ENCODE results near the gene METTL24. TPM values are rescaled to one million over a fixed set of nuclear protein-coding genes. Genes with fewer than 3 reads are reported as not detected.

Gene METTL24
- total RNA-seq, 6 donors from 2014 or later: 0.78 to 2.7 (median 1.8) TPM; not detected in 1

DNA sequence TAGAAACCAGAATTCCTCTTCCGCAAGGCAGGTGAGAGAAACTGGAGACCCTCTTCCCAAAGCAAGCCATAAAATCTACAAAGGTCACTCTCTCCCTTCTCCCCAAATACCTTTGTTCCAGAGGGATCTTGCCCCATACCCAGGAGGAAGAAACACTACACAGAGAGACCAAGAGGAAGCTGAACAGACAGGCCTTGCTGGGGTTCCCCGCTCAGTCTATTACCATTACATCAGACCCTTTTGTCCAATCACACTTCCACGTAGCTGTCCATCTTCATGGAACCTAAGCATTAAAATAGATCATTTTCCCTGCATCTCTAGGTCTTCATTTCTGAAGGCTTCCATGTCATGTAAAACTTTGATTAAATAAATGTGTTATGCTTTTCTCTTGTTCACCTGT is 32.1 kb downstream of the METTL24 start:
- TF ChIP-seq, protein P1, sequence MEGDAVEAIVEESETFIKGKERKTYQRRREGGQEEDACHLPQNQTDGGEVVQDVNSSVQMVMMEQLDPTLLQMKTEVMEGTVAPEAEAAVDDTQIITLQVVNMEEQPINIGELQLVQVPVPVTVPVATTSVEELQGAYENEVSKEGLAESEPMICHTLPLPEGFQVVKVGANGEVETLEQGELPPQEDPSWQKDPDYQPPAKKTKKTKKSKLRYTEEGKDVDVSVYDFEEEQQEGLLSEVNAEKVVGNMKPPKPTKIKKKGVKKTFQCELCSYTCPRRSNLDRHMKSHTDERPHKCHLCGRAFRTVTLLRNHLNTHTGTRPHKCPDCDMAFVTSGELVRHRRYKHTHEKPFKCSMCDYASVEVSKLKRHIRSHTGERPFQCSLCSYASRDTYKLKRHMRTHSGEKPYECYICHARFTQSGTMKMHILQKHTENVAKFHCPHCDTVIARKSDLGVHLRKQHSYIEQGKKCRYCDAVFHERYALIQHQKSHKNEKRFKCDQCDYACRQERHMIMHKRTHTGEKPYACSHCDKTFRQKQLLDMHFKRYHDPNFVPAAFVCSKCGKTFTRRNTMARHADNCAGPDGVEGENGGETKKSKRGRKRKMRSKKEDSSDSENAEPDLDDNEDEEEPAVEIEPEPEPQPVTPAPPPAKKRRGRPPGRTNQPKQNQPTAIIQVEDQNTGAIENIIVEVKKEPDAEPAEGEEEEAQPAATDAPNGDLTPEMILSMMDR (IDR thresholded peaks at IDR 0.05): no peak
- TF ChIP-seq POLR2A (IDR thresholded peaks at IDR 0.05) (no peak), EP300 (IDR thresholded peaks at IDR 0.05) (no peak), POLR2AphosphoS5 (IDR thresholded peaks at IDR 0.05) (no peak)
- 96% methylated on average over 3 of the region's 3 CpGs for WGBS, 2 donors
- H3K4me1 ChIP-seq: peaks cover 13 to 36% (median 22%) of the 10 kb centered on the region in 4 donors
- H3K27me3 ChIP-seq: no peaks in the 10 kb centered on the region
- H3K27ac ChIP-seq: no peak overlapping the region
- no peak for DNase-seq
- H3K9me3 ChIP-seq: no peaks in the 10 kb centered on the region
- no peaks in the 10 kb centered on the region for H3K36me3 ChIP-seq
- ATAC-seq (ENCODE audit: low FRiP score in 2 of 2): no peak
- no peak overlapping the region for H3K4me3 ChIP-seq

DNA sequence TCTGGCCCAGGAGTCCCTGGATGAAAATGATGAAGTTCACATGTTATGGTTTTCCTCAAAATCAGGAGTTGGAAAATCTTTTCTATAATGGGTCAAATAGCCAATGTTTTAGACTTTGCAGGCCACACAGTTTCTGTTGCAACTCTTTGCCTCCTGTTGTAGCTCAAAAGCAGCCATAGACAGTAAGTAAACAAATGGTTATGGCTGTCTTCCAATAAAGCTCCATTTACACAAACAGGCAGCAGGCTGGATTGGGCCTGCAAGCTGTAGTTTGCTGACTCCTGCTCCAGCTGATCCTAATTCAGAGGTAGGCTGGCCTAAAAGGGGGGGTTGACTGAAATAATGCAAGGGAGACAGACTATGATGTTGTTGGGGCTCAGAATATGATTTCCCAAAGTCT is 33.0 kb downstream of the METTL24 start:
- peaks cover 13 to 36% (median 21%) of the 10 kb centered on the region in 4 donors for H3K4me1 ChIP-seq

DNA sequence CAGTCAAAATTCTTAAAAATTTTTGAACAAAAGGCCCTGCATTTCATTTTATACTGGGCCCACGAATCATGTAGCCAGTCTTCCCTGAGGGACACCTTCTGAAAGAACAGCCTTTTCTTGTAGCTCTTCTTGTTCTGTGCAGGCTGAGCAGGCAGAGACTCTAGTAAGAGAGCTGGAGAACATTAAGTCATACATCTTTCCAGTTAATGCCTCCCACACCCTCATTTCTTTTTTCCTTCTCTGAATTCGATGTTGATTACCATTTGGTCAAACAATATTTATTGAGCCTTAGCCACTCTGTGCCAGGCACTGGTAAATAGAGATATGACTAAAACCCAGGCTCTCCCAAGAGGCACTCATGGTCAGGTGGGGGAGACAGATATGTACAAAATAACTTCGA is 33.6 kb downstream of the METTL24 start:
- 60 to 71% methylated on average over 3 of the region's 3 CpGs for WGBS, 2 donors
- Histone ChIP-seq H3K9me3 (no peaks in the 10 kb centered on the region), H3K36me3 (no peaks in the 10 kb centered on the region), H3K4me3 (no peak overlapping the region), H3K27ac (peak overlapping the region in 1 of 4 donors; percentile 5), H3K27me3 (no peaks in the 10 kb centered on the region), H3K4me1 (peaks cover 6 to 31% (median 15%) of the 10 kb centered on the region in 4 donors)
- ATAC-seq (ENCODE audit: low FRiP score in 2 of 2) (no peak), DNase-seq (no peak)
- TF ChIP-seq, protein P1 (IDR thresholded peaks at IDR 0.05): no peak
- TF ChIP-seq POLR2A (IDR thresholded peaks at IDR 0.05) (no peak), EP300 (IDR thresholded peaks at IDR 0.05) (no peak), POLR2AphosphoS5 (IDR thresholded peaks at IDR 0.05) (no peak)

More for the DNA sequence above, 33.0 kb downstream of the METTL24 start:
- no peaks in the 10 kb centered on the region for H3K9me3 ChIP-seq
- H3K27me3 ChIP-seq: no peaks in the 10 kb centered on the region
- no peak overlapping the region for H3K4me3 ChIP-seq
- H3K36me3 ChIP-seq: no peaks in the 10 kb centered on the region
- DNase-seq (no peak), ATAC-seq (ENCODE audit: low FRiP score in 2 of 2) (peak in 1 of 2 donors; percentile 41)
- TF ChIP-seq, protein P1 (IDR thresholded peaks at IDR 0.05): no peak
- TF ChIP-seq EP300 (IDR thresholded peaks at IDR 0.05) (no peak), POLR2A (IDR thresholded peaks at IDR 0.05) (no peak), POLR2AphosphoS5 (IDR thresholded peaks at IDR 0.05) (peak in 1 of 2 donors; percentile 38)
- H3K27ac ChIP-seq: peak overlapping the region in 1 of 4 donors; percentile 5

DNA sequence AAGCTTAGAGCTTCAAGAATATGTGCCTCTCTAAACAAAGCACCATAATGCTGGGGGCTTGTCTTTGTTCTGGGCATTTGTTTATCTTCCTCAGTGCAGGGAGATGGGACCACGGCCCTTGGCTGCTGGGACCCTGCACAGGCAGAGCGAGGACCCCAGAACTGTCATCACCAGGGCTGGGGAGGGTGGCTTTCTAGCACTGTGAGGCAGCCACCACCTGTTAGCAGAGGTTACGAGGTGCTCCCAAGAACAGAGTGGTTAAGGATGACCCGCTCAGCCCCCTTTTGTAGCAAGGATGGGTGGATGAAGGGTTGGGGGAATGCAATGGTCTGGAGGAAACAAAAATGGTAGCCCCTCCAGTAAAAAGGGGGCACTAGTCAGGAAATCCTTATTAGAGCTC is 34.9 kb downstream of the METTL24 start:
- 80 to 95% methylated on average over 1 to 4 of the region's 4 CpGs for WGBS, 2 donors
- ATAC-seq (ENCODE audit: low FRiP score in 2 of 2): no peak
- Histone ChIP-seq H3K4me1 (peaks cover 6 to 23% (median 15%) of the 10 kb centered on the region in 4 donors), H3K4me3 (no peak overlapping the region), H3K9me3 (no peaks in the 10 kb centered on the region), H3K27me3 (no peaks in the 10 kb centered on the region), H3K27ac (no peak overlapping the region), H3K36me3 (no peaks in the 10 kb centered on the region)
- TF ChIP-seq EP300 (IDR thresholded peaks at IDR 0.05) (no peak), POLR2A (IDR thresholded peaks at IDR 0.05) (no peak), POLR2AphosphoS5 (IDR thresholded peaks at IDR 0.05) (no peak)
- TF ChIP-seq, protein P1 (IDR thresholded peaks at IDR 0.05): no peak
- DNase-seq: no peak

DNA sequence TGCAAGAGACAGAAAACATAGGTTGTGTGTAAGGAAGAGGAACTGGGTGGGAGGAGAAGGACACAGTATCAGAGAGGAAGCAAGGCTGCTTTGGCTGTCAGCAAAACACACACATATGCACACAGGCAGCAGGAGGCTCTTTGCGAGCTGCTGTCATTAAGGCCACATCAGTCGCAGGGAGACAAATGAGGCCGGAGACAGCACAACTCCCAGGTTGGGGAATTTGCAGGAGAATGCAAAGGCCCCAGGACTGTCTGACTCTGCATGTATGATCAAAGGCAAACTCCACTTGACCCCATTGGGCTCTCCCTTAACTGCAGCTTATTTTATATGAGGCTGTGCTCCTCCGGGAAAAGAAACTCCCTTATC is 35.3 kb downstream of the METTL24 start:
- WGBS, 2 donors: 53 to 60% methylated on average over 3 to 4 of the region's 4 CpGs
- TF ChIP-seq POLR2A (IDR thresholded peaks at IDR 0.05): no peak
- TF ChIP-seq, protein P1 (IDR thresholded peaks at IDR 0.05): no peak
- TF ChIP-seq EP300 (IDR thresholded peaks at IDR 0.05): no peak
- TF ChIP-seq POLR2AphosphoS5 (IDR thresholded peaks at IDR 0.05): no peak
- Histone ChIP-seq H3K9me3 (no peaks in the 10 kb centered on the region), H3K27ac (no peak overlapping the region), H3K36me3 (no peaks in the 10 kb centered on the region), H3K27me3 (no peaks in the 10 kb centered on the region), H3K4me3 (no peak overlapping the region), H3K4me1 (peaks cover 6 to 23% (median 15%) of the 10 kb centered on the region in 4 donors)
- DNase-seq (no peak), ATAC-seq (ENCODE audit: low FRiP score in 2 of 2) (peak in 1 of 2 donors; percentile 36)
